Tibial artery (tissue), 4 donors: ENCODE data around the gene OTUD5.

Experiments
- DNase-seq, 2 donors: peaks; one replicate each; pipeline ENCODE4 v3.0.0-alpha.2; 2019
- H3K27ac ChIP-seq, 2 donors: fragments of 200-600 bp; sonication (generic) in 1 of 2; 1 replicate in 1 of 2; 2 replicates in 1 of 2; pipeline ENCODE4 v1.5.1; 2018 to 2019; ENCODE audit warnings: mild to moderate bottlenecking in 1 of 2
- H3K27me3 ChIP-seq, 2 donors: fragments of 200-600 bp; sonication (generic) in 1 of 2; one replicate each; pipeline versions ENCODE4 v1.5.1 to v1.6.0; 2016 to 2019
- H3K36me3 ChIP-seq, 3 donors: fragments of 200-600 bp; sonication (generic) in 2 of 3; one replicate each; pipeline ENCODE4 v1.5.1; 2016 to 2019; ENCODE audit warnings: mild to moderate bottlenecking in 2 of 3
- H3K4me1 ChIP-seq, 4 donors: fragments of 200-600 bp; sonication (generic) in 2 of 4; 1 replicate in 3 of 4; 2 replicates in 1 of 4; pipeline ENCODE4 v1.5.1; 2016 to 2019
- H3K4me3 ChIP-seq, 2 donors: fragments of 200-600 bp; sonication (generic) in 1 of 2; 1 replicate in 1 of 2; 2 replicates in 1 of 2; pipeline ENCODE4 v1.5.1; 2018 to 2019; ENCODE audit warnings: mild to moderate bottlenecking in 2 of 2
- H3K9me3 ChIP-seq, 3 donors: fragments of 200-600 bp; sonication (generic) in 1 of 3; one replicate each; pipeline ENCODE4 v1.5.1; 2016 to 2019
- CTCF ChIP-seq, 2 experiments: fragments of 200-600 bp in 1 of 2; fragments of 450-650 bp in 1 of 2; IDR thresholded peaks; one replicate each; pipeline ENCODE4 v1.5.1; 2017 to 2019; ENCODE audit warnings: antibody characterized with exemption in 2 of 2, mild to moderate bottlenecking in 1 of 2, moderate library complexity in 1 of 2
- intact Hi-C: fragments of 100-400 bp; cut with DNase I; formaldehyde crosslinking; loops from one replicate; pipeline ENCODE4 v1.15.0; 2023; ENCODE audit warnings: low total_unique reads

Gene OTUD5

DNA sequence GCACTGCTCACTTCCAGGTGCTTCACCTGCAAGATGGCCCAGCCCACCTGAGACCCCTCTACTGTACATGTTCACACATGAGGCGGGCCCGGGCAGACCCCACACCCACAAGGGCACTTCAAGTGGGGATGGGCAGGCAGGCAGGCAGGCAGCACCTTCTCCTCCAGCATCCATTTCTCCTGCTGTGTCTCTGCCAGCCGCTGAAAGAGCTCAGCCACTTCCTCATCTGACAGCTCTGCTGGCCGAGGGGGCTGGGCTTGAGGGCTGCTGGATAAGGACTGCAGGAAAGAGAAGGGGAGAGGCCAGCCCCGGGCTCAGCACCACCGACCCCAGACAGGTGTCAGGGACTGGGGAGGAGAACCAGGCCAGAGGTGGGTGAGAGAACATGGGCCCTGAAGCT lies 18.7 kb upstream of the OTUD5 start:
- peaks cover 0 to 55% (median 23%) of the 10 kb centered on the region in 3 donors for H3K36me3 ChIP-seq
- intact Hi-C loops = no loop called here
- TF ChIP-seq CTCF (IDR thresholded peaks at IDR 0.05) = no peak
- no peaks in the 10 kb centered on the region for H3K9me3 ChIP-seq
- H3K4me3 ChIP-seq = no peak overlapping the region
- no peaks in the 10 kb centered on the region for H3K27me3 ChIP-seq
- peaks cover 0 to 9% (median 2%) of the 10 kb centered on the region in 4 donors for H3K4me1 ChIP-seq
- no peak for DNase-seq
- no peak overlapping the region for H3K27ac ChIP-seq

DNA sequence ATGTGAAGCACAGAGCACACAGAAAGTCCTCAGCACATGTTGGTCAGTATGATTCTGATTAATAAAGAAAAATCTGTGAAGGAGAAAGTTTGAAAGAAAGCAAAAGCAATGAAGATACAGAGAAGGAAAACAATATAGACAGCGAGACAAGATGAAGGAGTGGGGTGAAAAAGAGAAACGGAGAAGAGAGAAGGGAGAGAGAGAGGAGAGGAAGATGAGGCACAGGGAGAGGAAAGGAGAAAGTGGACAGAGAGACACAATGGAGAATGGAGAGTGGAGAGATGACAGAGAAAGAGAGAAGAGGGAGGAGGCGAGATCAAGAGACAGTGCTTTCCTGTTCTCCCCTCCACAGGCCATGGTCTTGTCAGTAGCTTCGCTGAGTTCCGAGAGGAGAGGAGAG lies 18.1 kb upstream of the OTUD5 start:
- Histone ChIP-seq H3K4me1 (peaks cover 0 to 9% (median 2%) of the 10 kb centered on the region in 4 donors), H3K4me3 (no peak overlapping the region), H3K27me3 (no peaks in the 10 kb centered on the region), H3K9me3 (no peaks in the 10 kb centered on the region), H3K27ac (no peak overlapping the region), H3K36me3 (peaks cover 0 to 50% (median 21%) of the 10 kb centered on the region in 3 donors)
- TF ChIP-seq CTCF (IDR thresholded peaks at IDR 0.05) = no peak
- intact Hi-C loops = no loop called here
- no peak for DNase-seq

DNA sequence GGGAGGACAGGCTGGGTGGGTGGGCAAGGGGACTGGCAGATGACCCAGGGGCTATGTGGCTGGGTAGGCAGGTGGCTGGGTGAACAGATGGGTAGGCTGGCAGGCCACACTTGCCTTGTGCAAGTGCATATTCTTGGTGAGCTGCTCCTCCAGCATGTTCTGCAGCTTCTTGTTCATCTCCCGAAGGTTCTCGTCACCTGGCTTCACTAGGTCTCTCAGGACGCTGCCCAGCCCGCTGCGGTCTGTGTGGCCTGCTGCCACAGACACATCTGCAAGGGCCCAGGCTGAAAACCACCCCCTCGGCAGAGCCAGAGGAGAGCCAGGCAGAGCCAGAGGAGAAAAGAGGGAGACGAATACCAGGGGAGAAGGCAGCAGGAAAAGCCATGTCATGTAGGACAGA lies 17.6 kb upstream of the OTUD5 start:
- intact Hi-C loops = no loop called here
- H3K27ac ChIP-seq = no peak overlapping the region
- no peak for TF ChIP-seq CTCF (IDR thresholded peaks at IDR 0.05)
- peaks cover 0 to 47% (median 21%) of the 10 kb centered on the region in 3 donors for H3K36me3 ChIP-seq
- no peaks in the 10 kb centered on the region for H3K27me3 ChIP-seq
- H3K9me3 ChIP-seq = no peaks in the 10 kb centered on the region
- H3K4me3 ChIP-seq = no peak overlapping the region
- H3K4me1 ChIP-seq = peaks cover 0 to 9% (median 2%) of the 10 kb centered on the region in 4 donors
- no peak for DNase-seq

DNA sequence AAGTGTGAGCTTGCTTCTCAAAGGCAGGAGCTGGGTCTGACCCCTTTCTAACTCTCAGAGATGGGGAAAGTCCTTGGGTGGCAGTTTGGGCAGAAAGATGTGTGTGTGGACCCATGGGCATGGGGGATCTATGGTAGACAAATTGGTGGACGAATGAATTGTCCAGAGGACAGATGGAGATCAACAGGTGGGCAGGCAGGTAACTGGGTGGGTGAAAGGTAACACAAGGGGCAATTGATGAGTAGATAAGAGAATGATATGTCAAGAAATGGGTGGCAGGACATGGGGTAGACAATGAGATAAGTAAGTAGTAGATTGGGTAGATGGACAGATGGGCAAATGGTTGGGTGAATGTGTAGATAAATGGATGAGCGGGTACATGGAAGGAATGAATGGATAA lies 17.2 kb upstream of the OTUD5 start:
- Histone ChIP-seq H3K27me3 (no peaks in the 10 kb centered on the region), H3K4me1 (peaks cover 0 to 9% (median 2%) of the 10 kb centered on the region in 4 donors), H3K9me3 (no peaks in the 10 kb centered on the region), H3K27ac (no peak overlapping the region), H3K36me3 (peaks cover 0 to 43% (median 21%) of the 10 kb centered on the region in 3 donors), H3K4me3 (no peak overlapping the region)
- TF ChIP-seq CTCF (IDR thresholded peaks at IDR 0.05) = no peak
- intact Hi-C loops = no loop called here
- no peak for DNase-seq

DNA sequence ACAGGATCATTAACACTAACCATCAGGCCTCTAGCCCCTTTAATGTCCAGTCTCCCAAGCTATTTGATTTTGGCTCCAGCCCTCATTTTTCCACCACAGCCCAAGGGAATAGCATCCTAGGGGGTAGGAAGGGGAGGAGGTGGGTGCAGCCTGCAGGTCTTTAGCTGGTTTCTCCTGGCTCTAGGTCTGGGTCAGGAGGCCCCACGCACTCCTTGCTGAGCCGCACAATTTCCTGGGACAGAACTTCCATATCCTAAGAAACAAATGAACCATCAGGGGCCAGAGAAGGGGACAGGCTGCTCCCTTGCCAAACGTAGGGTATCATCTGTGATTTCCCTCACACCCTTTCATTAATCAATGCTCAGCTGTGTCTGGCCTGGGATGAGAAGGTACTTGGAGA lies 16.6 kb upstream of the OTUD5 start:
- no peaks in the 10 kb centered on the region for H3K9me3 ChIP-seq
- H3K4me3 ChIP-seq = no peak overlapping the region
- DNase-seq = no peak
- no peaks in the 10 kb centered on the region for H3K27me3 ChIP-seq
- peaks cover 0 to 9% (median 2%) of the 10 kb centered on the region in 4 donors for H3K4me1 ChIP-seq
- no peak for TF ChIP-seq CTCF (IDR thresholded peaks at IDR 0.05)
- H3K36me3 ChIP-seq = peaks cover 0 to 43% (median 21%) of the 10 kb centered on the region in 3 donors
- H3K27ac ChIP-seq = no peak overlapping the region
- intact Hi-C loops = no loop called here
